PFSK-1 (cell line): ENCODE measurements around the gene NCOA1.

ENCODE experiments used
- POLR2AphosphoS5 ChIP-seq: IDR thresholded peaks from 2 replicates; pipeline ENCODE4 v1.6.1; 2012; ENCODE audit warnings: low read depth, mild to moderate bottlenecking, control low read depth, low read length, moderate library complexity
- SIN3A ChIP-seq: IDR thresholded peaks from 2 replicates; pipeline ENCODE4 v1.6.1; 2012; ENCODE audit warnings: mild to moderate bottlenecking, low read length, moderate library complexity, borderline replicate concordance; ENCODE audit not compliant: insufficient read depth
- TAF1 ChIP-seq: IDR thresholded peaks from 2 replicates; pipeline ENCODE4 v1.6.1; 2012; ENCODE audit warnings: low read length, control low read depth, borderline replicate concordance; ENCODE audit not compliant: insufficient read depth

GRCh38 chr2:24652265-24653182 lies 161.5 kb downstream of the NCOA1 start:
- TF ChIP-seq POLR2AphosphoS5: no peak
- no peak for TF ChIP-seq SIN3A
- TF ChIP-seq TAF1: no peak
